ENCODE data around the gene PCSK4.
"Not testable (repeated sequence)": the region's sequence is repeated elsewhere in the genome, so short reads cannot be mapped to it uniquely, and the experiment has no call there.

PCSK4 gene

GRCh38 chr19:1532003-1532402, 41.9 kb upstream of the PCSK4 start:
- Histone ChIP-seq H3K27me3 (replicated peaks) (no peaks in the 10 kb centered on the region), H3K4me3 (ENCODE audit: low read depth, low read length) (no peak overlapping the region), H3K27ac (no peak overlapping the region), H3K36me3 (replicated peaks) (no peaks in the 10 kb centered on the region)
- in situ Hi-C loops (cut with HindIII; ENCODE audit: low pct_ligation_motif_present, low sequenced_read_pairs) = no loop called here
- no peak for DNase-seq
- no peak for TF ChIP-seq CTCF (IDR thresholded peaks at IDR 0.05; ENCODE audit: low read depth, low read length, missing control alignments)

- H3K27ac ChIP-seq = no peak overlapping the region
- no peak for TF ChIP-seq CTCF (IDR thresholded peaks at IDR 0.05; ENCODE audit: low read depth, low read length, missing control alignments)
- no peaks in the 10 kb centered on the region for H3K27me3 ChIP-seq (replicated peaks)
- no peak for DNase-seq
- no peaks in the 10 kb centered on the region for H3K36me3 ChIP-seq (replicated peaks)
- in situ Hi-C loops (cut with HindIII; ENCODE audit: low pct_ligation_motif_present, low sequenced_read_pairs) = no loop called here
- H3K4me3 ChIP-seq (ENCODE audit: low read depth, low read length) = no peak overlapping the region
Measured at GRCh38 chr19:1531587-1531986, 41.4 kb upstream of the PCSK4 start.

GRCh38 chr19:1530856-1531255, 40.7 kb upstream of the PCSK4 start:
- DNase-seq; H3K36me3 ChIP-seq (replicated peaks); H3K27ac ChIP-seq; H3K4me3 ChIP-seq (ENCODE audit: low read depth, low read length); in situ Hi-C loops (cut with HindIII; ENCODE audit: low pct_ligation_motif_present, low sequenced_read_pairs); H3K27me3 ChIP-seq (replicated peaks): not testable (repeated sequence)

- no peaks in the 10 kb centered on the region for H3K36me3 ChIP-seq (replicated peaks)
- H3K4me3 ChIP-seq (ENCODE audit: low read depth, low read length) = no peak overlapping the region
- in situ Hi-C loops (cut with HindIII; ENCODE audit: low pct_ligation_motif_present, low sequenced_read_pairs) = no loop called here
- H3K27me3 ChIP-seq (replicated peaks) = peaks cover 13% of the 10 kb centered on the region
- TF ChIP-seq CTCF (IDR thresholded peaks at IDR 0.05; ENCODE audit: low read depth, low read length, missing control alignments) = no peak
- H3K27ac ChIP-seq = no peak overlapping the region
- DNase-seq = no peak
Measured at GRCh38 chr19:1529430-1529816, 39.3 kb upstream of the PCSK4 start.

- Histone ChIP-seq H3K36me3 (replicated peaks) (no peaks in the 10 kb centered on the region), H3K27me3 (replicated peaks) (peaks cover 18% of the 10 kb centered on the region), H3K27ac (no peak overlapping the region), H3K4me3 (ENCODE audit: low read depth, low read length) (no peak overlapping the region)
- no peak for DNase-seq
- in situ Hi-C loops (cut with HindIII; ENCODE audit: low pct_ligation_motif_present, low sequenced_read_pairs) = no loop called here
- no peak for TF ChIP-seq CTCF (IDR thresholded peaks at IDR 0.05; ENCODE audit: low read depth, low read length, missing control alignments)
Measured at GRCh38 chr19:1528596-1529429, 38.7 kb upstream of the PCSK4 start.

GRCh38 chr19:1527650-1528309, 37.6 kb upstream of the PCSK4 start:
- no peak overlapping the region for H3K27ac ChIP-seq
- no peak for DNase-seq
- in situ Hi-C loops (cut with HindIII; ENCODE audit: low pct_ligation_motif_present, low sequenced_read_pairs) = no loop called here
- H3K4me3 ChIP-seq (ENCODE audit: low read depth, low read length) = no peak overlapping the region
- H3K27me3 ChIP-seq (replicated peaks) = peaks cover 27% of the 10 kb centered on the region
- H3K36me3 ChIP-seq (replicated peaks) = no peaks in the 10 kb centered on the region
- TF ChIP-seq CTCF (IDR thresholded peaks at IDR 0.05; ENCODE audit: low read depth, low read length, missing control alignments) = no peak

Measured in brain microvascular endothelial cell (primary cell).